SK-N-SH treated with all-trans-retinoic acid at 6 μM for 48 hours (cell line): ENCODE data around the gene C1R.

ENCODE experiments used
- ATAC-seq: fragments of 200-7000 bp; cut with Tn5 transposase; 3 replicates; pipeline ENCODE4 v1.9.1; 2020; ENCODE audit warnings: mild to moderate bottlenecking, moderate library complexity
- ARNTL ChIP-seq: fragments of 450-650 bp; formaldehyde crosslinking; IDR thresholded peaks from 2 replicates; pipeline ENCODE4 v1.5.0; 2020; ENCODE audit warnings: low read depth, mild to moderate bottlenecking, moderate library complexity, borderline replicate concordance
- BACH2 ChIP-seq: fragments of 250-450 bp; sonication (Bioruptor Pico); IDR thresholded peaks from 2 replicates; pipeline ENCODE4 v1.9.0; 2021; ENCODE audit warnings: mild to moderate bottlenecking, borderline replicate concordance
- CREB5 ChIP-seq: fragments of 250-450 bp; sonication (Bioruptor Pico); IDR thresholded peaks from 2 replicates; pipeline ENCODE4 v1.5.1; 2020; ENCODE audit warnings: low read depth, mild to moderate bottlenecking, moderate library complexity
- CSDC2 ChIP-seq: fragments of 250-450 bp; sonication (Bioruptor Pico); IDR thresholded peaks from 2 replicates; pipeline ENCODE4 v1.5.0; 2020; ENCODE audit warnings: mild to moderate bottlenecking, moderate library complexity
- CSRNP3 ChIP-seq: fragments of 250-450 bp; sonication (Bioruptor Pico); IDR thresholded peaks from 2 replicates; pipeline ENCODE4 v1.5.1; 2021; ENCODE audit warnings: mild to moderate bottlenecking, moderate library complexity
- ESRRG ChIP-seq: fragments of 250-450 bp; sonication (Bioruptor Pico); IDR thresholded peaks from 2 replicates; pipeline ENCODE4 v1.6.1; 2021; ENCODE audit warnings: mild to moderate bottlenecking
- GLIS3 ChIP-seq: fragments of 250-450 bp; sonication (Bioruptor Pico); IDR thresholded peaks from 2 replicates; pipeline ENCODE4 v1.5.0; 2020; ENCODE audit warnings: mild to moderate bottlenecking, moderate library complexity
- ISL1 ChIP-seq: fragments of 250-450 bp; sonication (Bioruptor Pico); IDR thresholded peaks from 2 replicates; pipeline ENCODE4 v2.1.2; 2022; ENCODE audit warnings: mild to moderate bottlenecking, moderate library complexity
- PATZ1 ChIP-seq: fragments of 250-450 bp; sonication (Bioruptor Pico); IDR thresholded peaks from 2 replicates; pipeline ENCODE4 v1.8.0; 2020; ENCODE audit warnings: mild to moderate bottlenecking, moderate library complexity, borderline replicate concordance
- POU6F1 ChIP-seq: fragments of 250-450 bp; sonication (Bioruptor Pico); IDR thresholded peaks from 2 replicates; pipeline ENCODE4 v1.8.0; 2021; ENCODE audit warnings: low read depth, mild to moderate bottlenecking, moderate library complexity, borderline replicate concordance
- PPARA ChIP-seq: fragments of 250-450 bp; sonication (Bioruptor Pico); IDR thresholded peaks from 2 replicates; pipeline ENCODE4 v1.5.0; 2020; ENCODE audit warnings: mild to moderate bottlenecking, borderline replicate concordance
- RARB ChIP-seq: fragments of 250-450 bp; sonication (Bioruptor Pico); IDR thresholded peaks from 2 replicates; pipeline ENCODE4 v1.8.0; 2021; ENCODE audit warnings: mild to moderate bottlenecking, moderate library complexity
- SNAI2 ChIP-seq: fragments of 250-450 bp; sonication (Bioruptor Pico); IDR thresholded peaks from 2 replicates; pipeline ENCODE4 v1.5.0; 2020; ENCODE audit warnings: mild to moderate bottlenecking, moderate library complexity
- TCF4 ChIP-seq: fragments of 250-450 bp; sonication (Bioruptor Pico); IDR thresholded peaks from 2 replicates; pipeline ENCODE4 v1.8.0; 2021; ENCODE audit warnings: mild to moderate bottlenecking, moderate library complexity, borderline replicate concordance
- TOX ChIP-seq: fragments of 250-450 bp; sonication (Bioruptor Pico); IDR thresholded peaks from 2 replicates; pipeline ENCODE4 v1.8.0; 2021; ENCODE audit warnings: mild to moderate bottlenecking, moderate library complexity, borderline replicate concordance
- TSHZ2 ChIP-seq: fragments of 250-450 bp; sonication (Bioruptor Pico); IDR thresholded peaks from 2 replicates; pipeline ENCODE4 v1.5.0; 2020; ENCODE audit warnings: mild to moderate bottlenecking, moderate library complexity
- ZC3H10 ChIP-seq: fragments of 250-450 bp; sonication (Bioruptor Pico); IDR thresholded peaks from 2 replicates; pipeline ENCODE4 v1.5.1; 2021; ENCODE audit warnings: mild to moderate bottlenecking, moderate library complexity
- ZFP3 ChIP-seq: fragments of 250-450 bp; sonication (Bioruptor Pico); IDR thresholded peaks from 2 replicates; pipeline ENCODE4 v1.5.0; 2020; ENCODE audit warnings: mild to moderate bottlenecking, moderate library complexity
- ZNF565 ChIP-seq: fragments of 450-650 bp; formaldehyde crosslinking; conservative IDR thresholded peaks from 2 replicates; pipeline ENCODE4 v1.5.0; 2020; ENCODE audit warnings: low read depth, mild to moderate bottlenecking, moderate library complexity

C1R gene

GRCh38 chr12:7096979-7097378, 4.7 kb upstream of the C1R start (continued):
- TF ChIP-seq POU6F1 (CRISPR knock-in tag) (no peak), PPARA (CRISPR knock-in tag) (no peak), ISL1 (CRISPR knock-in tag) (no peak), CSDC2 (CRISPR knock-in tag) (no peak), ZC3H10 (CRISPR knock-in tag) (no peak), ZNF565 (CRISPR knock-in tag) (no peak)
- TF ChIP-seq, all 23 proteins: peak for 0

- TF ChIP-seq RARB (CRISPR knock-in tag) (no peak), ISL1 (CRISPR knock-in tag) (no peak), POU6F1 (CRISPR knock-in tag) (no peak), ZC3H10 (CRISPR knock-in tag) (no peak), SNAI2 (CRISPR knock-in tag) (no peak), TSHZ2 (CRISPR knock-in tag) (no peak), TCF4 (no peak), ZFP3 (CRISPR knock-in tag) (no peak), ESRRG (CRISPR knock-in tag) (no peak), CSDC2 (CRISPR knock-in tag) (no peak), BACH2 (CRISPR knock-in tag) (no peak), PATZ1 (no peak), TOX (CRISPR knock-in tag) (no peak), CREB5 (CRISPR knock-in tag) (no peak)
- ATAC-seq, result no peak
Measured at GRCh38 chr12:7096006-7096932, 4.0 kb upstream of the C1R start.

GRCh38 chr12:7093892-7094291, 1.6 kb upstream of the C1R start:
- TF ChIP-seq GLIS3 (no peak), ESRRG (CRISPR knock-in tag) (no peak), ARNTL (CRISPR knock-in tag) (no peak), PPARA (CRISPR knock-in tag) (no peak), CSRNP3 (CRISPR knock-in tag) (no peak)
- peak; percentile 8; the same call in 1 of the 3 replicates for ATAC-seq
